HG02798 (cell line): Measurements from ENCODE around the gene CHPF2.

Experiments used
- ATAC-seq: cut with Tn5 transposase; IDR thresholded peaks from one replicate; pipeline ENCODE4 v1.9.1; 2021; ENCODE audit warnings: mild to moderate bottlenecking; ENCODE audit not compliant: unreplicated experiment, poor library complexity

The CHPF2 gene, protein sequence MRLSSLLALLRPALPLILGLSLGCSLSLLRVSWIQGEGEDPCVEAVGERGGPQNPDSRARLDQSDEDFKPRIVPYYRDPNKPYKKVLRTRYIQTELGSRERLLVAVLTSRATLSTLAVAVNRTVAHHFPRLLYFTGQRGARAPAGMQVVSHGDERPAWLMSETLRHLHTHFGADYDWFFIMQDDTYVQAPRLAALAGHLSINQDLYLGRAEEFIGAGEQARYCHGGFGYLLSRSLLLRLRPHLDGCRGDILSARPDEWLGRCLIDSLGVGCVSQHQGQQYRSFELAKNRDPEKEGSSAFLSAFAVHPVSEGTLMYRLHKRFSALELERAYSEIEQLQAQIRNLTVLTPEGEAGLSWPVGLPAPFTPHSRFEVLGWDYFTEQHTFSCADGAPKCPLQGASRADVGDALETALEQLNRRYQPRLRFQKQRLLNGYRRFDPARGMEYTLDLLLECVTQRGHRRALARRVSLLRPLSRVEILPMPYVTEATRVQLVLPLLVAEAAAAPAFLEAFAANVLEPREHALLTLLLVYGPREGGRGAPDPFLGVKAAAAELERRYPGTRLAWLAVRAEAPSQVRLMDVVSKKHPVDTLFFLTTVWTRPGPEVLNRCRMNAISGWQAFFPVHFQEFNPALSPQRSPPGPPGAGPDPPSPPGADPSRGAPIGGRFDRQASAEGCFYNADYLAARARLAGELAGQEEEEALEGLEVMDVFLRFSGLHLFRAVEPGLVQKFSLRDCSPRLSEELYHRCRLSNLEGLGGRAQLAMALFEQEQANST

DNA sequence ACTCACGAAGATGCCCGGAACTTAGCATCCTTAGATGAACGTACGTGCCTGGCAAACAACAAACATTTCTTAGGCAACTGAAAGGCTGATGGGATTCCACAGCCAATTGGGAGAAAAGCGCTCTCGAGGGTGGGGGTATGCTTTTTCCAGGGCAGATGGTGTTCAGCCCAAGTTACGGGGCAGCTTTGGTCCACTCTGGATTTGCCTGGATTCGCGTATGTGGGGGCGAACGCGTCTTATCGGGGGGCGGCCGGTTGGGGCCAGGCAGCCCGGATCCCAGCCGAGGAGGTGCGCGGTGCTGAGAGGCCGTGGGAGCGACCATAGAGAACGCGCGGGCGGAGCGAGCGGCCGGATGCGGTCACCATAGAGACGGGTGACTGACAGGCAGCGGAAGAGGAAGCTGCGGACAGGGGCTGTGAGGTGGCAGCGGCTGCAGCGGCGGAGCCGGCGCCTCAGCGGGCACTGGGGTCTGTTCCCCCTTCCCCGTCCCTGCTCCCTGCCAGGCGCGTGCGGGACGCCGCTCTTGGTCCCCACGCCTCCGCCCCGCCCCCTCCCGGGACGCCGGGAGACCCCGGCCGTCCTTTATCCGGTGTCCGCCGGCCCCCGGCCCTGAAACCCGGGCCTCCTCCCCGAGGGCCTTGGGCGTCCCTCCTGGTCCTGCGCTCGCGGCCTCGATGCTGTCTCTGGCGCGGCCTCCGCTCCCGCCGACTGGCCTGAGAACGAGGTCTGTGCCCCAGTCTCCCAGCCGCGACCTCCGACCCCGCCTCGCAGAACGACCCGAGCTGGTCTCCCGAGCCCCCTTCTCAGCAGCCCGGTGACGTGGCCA lies at the start of gene CHPF2:
CHPF2 (plus strand) TSS at position 393 of the 826 bp plus-strand sequence. CDS start 1,529 bp downstream, outside the sequence.
- ATAC-seq, result peak; percentile 96

DNA sequence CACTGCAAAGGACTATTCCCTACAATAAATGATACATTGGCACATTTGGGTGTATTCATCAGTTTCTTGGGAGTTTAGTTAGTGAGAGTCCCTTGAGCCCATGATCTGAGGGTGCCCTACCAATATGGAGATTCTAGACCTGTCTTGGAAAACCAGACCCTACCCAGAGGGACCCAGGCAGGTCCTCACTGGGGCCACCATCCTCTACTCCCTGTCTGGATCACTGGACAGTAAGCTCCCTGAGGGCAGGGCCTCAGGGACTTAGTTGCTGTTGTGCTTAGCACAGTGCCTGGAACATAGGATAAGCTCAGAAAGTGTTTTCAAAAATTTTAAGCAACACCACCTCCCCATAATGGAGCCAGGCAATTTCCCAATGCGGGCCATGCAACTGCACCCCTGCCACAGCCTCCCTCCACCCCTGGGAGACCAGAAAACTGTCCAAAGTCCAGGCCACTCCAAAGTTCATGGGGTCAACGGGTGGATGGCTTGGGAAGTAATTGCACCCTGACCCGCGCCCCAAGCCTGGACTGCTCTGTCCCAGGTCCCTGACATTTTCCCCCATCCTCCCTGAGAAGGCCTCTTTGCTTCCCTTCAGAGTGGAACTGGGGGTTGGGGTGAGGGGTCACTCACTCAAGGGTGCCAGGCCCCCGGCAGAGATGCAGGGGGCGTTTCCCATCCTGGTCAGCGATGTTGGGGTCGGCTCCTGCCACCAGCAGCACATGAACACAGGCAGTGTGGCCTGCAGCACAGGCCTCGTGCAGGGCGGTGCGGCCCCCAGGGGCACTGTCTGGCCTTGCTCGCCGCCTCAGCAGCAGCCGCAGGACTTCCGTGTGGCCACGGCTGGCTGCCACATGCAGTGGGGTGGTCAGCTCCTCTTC lies 46.3 kb upstream of the CHPF2 start:
- no peak for ATAC-seq

DNA sequence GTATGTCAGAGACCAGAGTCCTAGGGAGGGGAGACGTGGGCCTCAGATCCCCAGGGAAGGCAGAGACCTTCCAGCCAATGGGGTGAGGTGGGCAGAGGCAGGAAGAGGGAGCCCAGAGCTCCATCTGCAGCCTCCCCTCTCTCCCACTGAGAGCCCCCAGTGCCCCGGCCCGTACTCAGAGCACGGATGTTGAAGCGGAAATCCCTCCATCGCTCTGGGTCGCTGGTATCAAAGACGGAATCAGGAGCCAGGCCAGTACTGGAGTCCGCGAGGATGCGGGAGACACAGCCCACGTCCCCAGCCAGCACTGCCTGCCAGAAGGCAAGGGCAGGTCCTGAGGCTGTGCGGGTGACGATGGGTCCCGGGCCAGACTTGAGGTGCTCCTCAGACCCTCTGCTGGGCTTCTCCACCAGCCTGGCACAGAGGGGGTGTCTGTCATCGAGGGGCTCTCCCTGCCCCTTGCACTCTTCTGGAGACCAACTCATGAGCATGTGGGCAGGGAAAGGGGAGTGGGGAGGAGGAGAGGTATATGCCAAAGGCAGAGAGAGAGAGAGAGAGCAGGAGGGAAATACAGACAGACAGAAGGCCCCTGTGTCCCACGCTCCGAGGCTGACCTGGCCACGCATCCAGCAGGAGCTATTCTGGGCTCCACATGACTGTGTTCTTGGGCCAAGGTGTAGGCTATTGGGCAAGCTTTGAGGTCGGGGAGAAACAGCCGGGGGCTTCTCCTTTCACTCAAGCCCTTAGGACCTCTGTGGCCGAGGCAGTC lies 45.5 kb upstream of the CHPF2 start, which contains the start of gene ASB10:
ASB10 (minus strand) TSS at position 611 of the 769 bp plus-strand sequence; CDS start at position 491, 120 bp downstream.
- ATAC-seq, result no peak

DNA sequence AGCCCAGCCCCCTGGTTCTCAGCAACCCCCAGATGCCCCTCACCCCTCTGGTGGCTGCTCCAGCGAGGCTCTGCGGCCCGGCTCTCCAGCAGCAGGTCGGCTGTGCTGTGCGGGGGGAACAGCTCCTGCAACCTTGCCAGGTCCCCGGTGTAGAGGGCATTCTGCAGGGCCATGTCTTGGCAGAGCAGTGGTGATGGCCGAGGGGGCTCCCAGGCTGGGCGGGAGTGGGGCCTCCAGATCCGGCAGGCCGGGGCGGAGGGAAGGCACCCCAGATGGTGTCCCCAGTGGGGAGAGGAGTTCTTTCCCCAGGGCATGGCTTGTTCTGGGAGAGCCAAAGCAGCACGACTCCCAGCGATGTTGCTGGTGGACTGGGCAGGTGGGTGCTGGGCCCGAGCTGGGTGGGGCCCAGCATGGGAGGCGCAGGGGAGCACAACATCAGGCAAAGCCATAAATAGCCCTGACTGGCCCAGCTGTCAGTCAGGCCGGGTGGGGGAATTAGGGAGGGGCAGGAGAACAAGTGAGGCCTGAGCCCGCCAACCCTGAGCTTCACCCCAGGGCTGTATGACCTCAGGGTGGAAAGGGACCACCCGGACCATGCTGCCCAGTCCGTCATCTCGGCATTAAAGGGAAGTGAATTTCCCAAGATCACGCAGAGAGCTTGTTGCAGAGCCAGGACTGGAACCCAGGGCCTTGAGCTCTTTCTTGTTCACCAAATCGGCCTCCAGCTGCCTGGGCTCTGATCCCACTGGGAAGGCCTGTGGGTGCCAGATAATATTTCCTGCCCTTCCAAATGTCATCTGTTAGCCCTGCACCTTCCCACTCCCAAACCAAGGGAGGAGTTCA lies 44.7 kb upstream of the CHPF2 start:
- ATAC-seq, result no peak

DNA sequence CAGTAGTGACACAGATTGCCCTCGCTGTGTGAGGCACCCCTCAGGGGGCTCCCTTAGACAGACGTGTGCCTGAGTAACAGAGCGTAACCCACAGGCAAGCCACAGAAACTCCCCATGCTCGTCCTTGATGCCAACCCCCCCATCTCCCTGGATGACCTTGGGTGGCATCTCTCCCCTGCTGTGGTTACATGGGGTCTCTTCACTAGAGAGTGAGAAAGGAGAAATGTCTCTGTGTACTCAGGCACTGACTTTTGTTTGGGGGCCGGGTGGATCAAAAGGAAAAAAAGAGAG lies 44.1 kb upstream of the CHPF2 start:
- no peak for ATAC-seq

DNA sequence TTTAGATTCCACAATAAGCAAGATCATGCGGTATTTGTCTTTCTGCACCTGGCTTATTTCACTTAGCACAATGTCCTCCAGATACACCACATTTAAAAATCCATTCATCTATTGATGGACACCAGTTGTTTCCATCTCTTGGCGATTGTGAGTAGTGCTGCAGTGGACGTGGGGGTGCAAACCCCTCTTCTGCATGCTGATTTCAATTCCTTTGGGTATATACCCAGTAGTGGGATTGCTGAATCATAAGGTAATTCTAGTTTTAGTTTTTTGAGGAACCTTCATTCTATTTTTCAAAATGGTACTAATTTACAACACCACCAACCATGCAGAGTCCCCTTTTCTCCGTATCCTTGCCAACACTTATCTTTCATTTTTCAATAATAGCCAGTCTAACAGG lies 43.2 kb upstream of the CHPF2 start:
- ATAC-seq, result no peak

DNA sequence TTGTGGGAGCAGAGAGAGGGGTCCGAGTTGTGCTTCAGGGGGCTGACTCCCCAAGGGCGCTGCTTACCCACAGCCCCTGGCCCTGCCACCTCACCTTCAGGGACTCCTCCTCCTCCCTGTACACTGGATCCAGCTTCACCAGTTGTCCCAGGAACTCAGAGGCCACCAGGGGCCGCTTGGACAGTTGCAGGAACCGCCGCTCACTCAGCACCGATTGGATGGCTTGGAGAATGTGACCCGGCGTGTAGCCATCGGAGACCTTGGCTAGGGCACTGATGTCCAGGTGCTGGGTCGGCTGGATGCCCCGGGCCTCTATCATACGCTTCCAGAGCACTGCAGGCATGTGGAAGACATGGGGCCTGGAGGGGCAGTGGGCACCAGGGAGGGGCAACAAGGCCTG lies 40.7 kb upstream of the CHPF2 start:
- no peak for ATAC-seq

DNA sequence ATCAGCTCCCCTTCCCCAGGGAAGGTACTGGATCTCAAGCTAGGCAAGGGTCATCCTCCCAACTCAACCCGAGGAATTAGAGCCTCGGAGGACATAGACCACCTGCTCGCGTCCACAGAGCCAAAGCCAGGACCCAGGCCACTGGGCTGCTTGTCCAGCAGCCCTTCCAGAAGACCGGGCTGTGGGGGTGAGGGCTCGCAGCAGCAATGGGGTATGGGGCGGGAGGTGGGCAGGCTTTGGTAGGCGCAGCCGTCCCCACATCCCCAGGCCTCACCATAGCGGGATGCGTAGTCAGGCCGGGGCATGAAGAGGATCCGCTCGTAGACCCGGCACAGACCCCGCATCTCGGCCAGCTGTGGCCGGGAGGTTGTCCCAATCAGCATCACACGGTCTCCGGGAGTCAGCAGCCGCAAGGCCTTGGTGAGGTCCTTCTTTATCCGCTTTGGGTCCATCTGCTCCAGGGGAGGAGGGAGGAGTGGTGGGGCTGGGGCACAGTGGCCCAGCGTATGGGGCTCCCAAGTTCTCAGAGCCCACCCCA lies 40.2 kb upstream of the CHPF2 start:
- ATAC-seq, result no peak

DNA sequence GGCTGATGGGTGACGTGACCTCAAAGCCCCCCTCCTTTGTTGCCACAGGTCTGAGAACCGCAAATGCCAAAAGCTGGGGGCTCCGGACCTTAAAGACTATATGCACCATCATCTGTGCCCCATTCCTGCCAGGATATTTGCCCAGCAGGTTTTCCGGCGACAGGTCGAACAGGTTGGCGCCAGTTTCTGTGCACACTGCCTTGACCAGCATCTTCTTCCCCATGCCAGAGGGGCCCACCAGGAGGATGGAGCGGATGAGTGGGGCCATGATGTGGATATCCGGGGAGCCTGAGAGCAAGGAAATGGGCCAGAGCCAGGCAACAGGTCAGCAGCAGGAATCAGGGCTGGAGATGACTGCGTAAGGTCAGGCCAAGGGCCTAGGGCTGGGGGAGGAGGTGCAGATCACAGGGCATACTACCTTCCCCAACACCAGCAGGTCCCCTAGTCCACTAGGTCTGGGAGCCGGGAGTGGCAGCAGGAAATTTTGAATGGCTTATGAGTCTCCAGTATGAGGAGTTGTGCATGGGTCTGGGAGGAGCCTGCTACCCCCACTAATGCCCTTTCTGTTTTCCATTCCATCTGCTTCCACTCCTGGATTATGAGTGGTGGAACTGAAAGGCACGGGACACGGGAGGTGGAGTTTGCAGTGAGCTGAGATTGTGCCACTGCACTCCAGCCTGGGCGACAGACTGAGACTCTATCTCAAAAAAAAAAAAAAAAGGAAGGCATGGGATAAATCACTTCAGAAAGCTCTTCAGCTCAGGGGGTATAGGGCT lies 38.9 kb upstream of the CHPF2 start:
- ATAC-seq, result no peak

DNA sequence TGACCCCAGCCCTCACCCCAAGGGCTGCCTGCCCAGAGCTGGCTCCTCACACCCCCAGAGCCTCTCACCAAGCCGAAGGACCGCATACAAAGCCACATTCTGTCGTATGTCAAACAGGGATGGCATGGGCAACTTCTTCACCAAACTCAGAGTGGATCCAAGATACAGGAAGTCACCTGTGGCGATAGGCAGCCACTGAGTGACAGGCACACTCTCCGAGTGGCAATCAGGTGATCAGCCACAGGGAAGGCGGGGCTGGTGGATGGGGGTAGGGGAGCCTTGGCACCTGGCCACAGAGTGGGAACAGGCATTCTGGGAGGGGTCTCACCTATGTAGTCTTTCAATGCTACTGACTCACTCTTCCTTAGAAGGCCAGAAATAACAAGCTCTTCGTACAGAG lies 38.1 kb upstream of the CHPF2 start:
- ATAC-seq, result no peak

DNA sequence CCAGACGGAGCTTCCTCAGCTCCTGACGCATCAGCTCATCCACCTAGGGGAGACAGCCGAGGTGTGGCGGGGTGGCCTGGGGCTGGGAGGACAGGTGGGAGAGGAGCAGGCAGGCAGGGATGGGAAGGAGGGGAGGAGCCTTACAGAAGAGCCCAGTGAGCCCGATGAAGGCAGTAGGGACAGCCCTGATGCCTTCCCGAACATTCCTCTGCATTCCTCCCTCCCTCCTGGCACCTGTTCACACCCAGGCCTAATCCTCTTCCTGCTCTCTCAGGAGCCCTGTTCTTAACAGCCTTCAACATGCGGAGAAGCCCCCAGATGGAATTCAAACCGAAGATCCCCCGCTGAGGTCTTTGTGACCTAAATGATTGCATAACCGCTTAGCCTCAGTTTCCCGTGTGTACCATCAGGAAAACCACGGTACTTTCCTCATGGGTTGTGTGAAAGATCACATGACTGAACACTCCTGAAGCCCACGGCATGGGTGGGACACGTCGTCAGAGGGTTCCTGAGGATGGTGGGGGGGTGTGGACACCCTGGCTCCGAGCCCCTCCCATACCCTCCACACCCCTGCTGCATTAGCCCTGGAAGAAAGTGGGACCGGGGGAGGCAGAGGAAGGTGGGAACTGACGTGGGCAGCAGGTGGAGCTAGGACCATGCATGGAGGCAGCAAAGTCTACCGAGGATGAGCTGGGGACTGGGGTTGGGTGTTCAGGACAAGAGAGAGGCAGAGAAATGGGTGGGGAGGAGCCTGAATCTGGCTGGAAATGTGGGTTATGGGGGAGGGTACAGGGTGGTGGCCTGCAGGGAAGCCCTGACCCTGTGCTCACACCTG lies 36.5 kb upstream of the CHPF2 start:
- ATAC-seq, result no peak

DNA sequence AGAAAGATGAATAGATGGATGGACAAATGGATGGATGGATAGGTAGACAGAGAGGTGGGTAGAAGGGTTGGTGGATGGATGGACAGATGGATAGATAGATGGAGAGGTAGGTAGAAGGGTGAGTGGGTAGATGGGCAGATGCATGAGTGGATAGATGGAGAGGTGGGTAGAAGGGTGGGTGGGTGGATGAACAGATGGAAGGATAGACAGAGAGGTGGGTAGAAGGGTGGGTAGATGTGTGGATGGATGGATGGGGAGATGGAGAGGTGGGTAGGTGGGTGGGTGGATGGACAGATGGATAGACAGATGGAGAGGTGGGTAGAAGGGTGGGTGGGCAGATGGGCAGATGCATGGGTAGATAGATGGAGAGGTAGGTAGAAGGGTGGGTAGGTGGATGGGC lies 34.4 kb upstream of the CHPF2 start:
- no peak for ATAC-seq

DNA sequence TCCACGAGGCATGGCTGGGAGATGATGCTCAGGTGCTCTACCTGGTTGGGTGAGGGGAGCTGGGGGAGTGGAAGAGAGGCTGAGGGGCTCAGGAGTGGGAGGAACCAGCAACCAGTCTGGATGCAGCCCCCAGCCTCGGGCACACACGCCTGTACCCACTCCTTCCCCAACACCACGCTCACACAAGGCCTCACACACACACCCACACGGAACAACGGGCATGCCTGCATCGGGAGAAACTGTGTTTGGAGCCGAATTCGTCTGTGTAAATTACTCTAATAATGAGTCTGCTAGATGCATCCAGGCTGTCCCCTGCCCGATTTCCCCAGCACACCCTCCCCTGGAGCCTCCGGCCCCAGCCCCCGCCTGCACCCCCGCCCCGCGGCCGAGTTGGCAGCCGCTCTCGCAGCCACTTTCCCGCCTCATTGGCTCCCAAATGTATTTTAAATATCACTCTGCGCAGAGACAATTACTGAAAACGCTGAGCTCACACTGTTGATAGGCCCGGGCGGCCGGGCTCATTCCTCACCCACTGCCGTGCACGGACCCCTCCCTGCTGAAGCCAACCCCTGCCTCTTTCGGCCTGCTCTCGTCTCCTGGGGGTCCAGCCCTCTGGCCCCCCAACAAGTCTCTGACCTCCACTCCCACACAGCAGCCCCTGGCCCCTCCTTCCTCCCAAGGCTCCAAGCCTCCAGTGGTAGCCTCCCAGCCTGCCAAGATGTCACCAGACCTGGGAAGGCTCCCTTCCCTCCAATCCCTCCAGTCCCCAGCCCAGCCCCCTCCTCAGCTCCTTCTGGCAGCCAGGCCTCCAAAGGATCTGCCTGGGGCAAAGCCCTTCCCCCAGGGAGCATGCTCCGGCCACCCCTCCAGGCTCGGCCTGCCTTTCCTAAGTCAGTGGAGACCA lies 33.1 kb upstream of the CHPF2 start:
- no peak for ATAC-seq

DNA sequence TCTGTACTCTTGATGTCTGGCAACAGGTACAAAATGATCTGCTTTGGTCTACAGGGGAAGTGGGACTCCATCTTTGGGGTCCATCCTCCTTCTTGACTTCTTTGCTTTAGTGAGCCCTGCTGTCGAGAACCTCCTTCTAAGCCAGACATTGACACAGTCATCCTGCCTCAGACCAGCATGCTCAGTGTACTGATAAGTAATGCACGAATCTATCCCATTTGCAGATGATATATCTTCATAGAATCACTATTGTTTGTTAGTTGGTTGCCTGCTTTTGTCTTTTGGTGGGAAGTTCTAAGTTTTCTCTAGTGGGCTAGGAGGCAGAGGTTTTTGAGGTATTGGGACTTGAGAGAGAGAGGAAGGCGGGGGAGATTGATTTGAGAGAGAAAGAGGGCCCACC lies 30.9 kb upstream of the CHPF2 start:
- no peak for ATAC-seq

DNA sequence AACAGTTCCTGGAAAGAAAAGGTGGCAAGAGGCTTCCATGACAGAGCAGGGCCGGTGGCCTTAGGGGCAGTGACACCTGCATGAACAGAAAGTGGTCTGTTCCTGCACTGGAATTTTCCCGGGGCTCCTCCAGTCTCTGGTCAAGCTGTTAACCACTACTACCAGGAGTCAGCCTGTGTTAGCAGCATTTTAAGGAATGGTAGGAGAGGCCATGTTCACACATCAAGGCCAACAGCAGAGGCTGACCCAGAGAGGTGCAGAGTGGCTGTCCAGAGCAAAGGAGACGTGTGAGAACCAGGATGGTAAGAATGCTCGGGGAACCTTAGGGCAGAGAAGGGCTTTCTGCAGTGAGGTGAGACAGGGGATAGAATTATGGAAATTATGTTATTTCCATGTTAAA lies 30.5 kb upstream of the CHPF2 start:
- no peak for ATAC-seq
